Erythroblast (primary cell): Measurements from ENCODE around the gene KIAA1614.

Source experiments
- GATA1 ChIP-seq: IDR thresholded peaks from 2 replicates; pipeline ENCODE4 v1.6.1; 2011; ENCODE audit warnings: low read depth, mild to moderate bottlenecking, control low read depth, low read length, moderate library complexity
- POLR2A ChIP-seq: IDR thresholded peaks from 2 replicates; pipeline ENCODE4 v1.6.1; 2011; ENCODE audit warnings: mild to moderate bottlenecking, low read length

DNA sequence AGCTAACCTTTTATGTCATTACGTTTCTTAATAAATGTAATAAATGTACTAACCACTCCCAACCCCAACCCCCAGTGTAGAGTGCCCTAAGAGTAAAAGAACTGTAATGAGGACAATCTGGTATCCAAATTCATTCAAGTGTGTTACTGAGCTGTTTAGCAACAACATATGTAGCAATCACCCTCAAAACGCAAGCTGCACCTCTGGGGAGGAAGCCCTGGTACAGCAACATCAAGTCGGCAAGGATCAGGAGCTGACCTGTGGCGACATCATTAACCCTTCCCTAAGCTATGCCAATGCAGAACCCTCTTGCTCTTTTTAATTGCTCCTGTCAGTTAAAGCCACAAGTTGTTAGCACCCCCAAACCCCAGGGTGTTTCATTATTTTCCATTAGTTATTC lies 62.9 kb downstream of the KIAA1614 start:
- no peak for TF ChIP-seq POLR2A
- TF ChIP-seq GATA1: no peak
